ENCODE measurements around the gene ENTHD1.

Gene ENTHD1

DNA sequence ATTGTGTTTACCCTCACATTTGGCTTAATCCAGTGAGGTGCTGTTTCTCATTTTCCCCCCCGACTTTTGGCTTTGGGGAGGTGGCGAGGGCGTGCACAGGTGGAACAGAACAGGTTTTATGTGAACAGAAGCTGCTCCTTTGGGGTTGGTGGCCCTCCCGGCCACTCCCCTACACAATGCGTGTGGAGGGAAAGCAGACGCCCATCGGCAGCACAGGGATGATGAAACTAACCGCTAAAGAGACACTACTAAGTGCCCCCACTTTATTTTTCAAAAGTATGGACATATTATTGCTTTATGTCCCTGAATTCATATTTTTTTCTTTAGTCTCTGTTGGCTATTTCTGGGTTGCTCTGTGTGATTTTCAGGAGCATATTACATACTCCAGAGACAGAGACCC is 160.9 kb downstream of the ENTHD1 start:
- CTCF ChIA-PET, result interaction anchor here (0.7 kb wide), 1 partner anchor 418 kb away, joined by 4 read pairs; no protein-coding TSS in a partner anchor
- POLR2A ChIA-PET, result no interaction called here

DNA sequence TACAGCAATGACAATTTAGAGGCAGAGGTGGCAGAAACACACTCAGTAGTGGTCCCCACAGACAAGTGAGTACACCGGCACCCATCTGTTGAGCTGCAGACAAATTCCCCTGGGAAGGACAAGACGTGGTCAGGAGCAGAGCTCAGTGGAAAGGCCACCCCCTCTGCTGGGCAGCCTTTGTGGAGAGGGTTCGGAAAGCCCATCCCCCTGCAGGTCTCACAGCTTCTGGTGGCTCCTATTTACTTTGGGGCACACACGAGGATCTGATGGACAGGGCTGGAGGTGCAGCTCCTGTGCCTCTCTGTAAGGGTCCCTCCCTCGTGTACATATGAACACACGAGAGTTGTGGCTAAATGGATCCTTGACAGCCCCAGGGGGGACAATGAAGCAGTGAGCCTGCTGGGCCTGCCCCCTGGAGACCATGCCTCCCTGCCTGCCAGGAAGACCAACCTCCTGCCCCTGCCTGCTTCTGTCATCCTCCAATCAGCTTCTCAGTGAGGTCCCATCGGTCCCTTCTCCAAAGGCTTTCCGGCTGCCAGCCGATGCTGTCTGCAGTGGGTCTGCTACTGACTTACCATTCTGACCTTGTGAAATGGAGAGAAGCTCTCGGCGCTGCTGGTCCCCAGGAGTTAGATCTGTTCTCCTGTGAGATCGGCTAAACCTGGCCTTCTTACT is 161.5 kb downstream of the ENTHD1 start:
- Histone ChIP-seq H3K4me1 (ENCODE audit: control insufficient read depth, insufficient read depth, low read length) (no peaks in the 10 kb centered on the region; the same call in 1 of the 2 replicates), H3K36me3 (ENCODE audit: control insufficient read depth in 2 of 2, insufficient read depth in 1 of 2, low read length in 2 of 2) (no peaks in the 10 kb centered on the region), H3K27ac (ENCODE audit: extremely low read depth, low read depth, low read length) (no peak overlapping the region), H3K4me3 (ENCODE audit: low read depth, low read length) (no peak overlapping the region), H3K9me3 (ENCODE audit: control insufficient read depth, insufficient read depth, low read depth, low read length) (no peaks in the 10 kb centered on the region)
- ChIA-PET POLR2A (no interaction called here), CTCF (no interaction called here)
- TF ChIP-seq ZNF677 (tag by site-specific recombination; IDR thresholded peaks at IDR 0.05), result no peak
- peak; percentile 96 for TF ChIP-seq GLIS1 (tag by site-specific recombination; IDR thresholded peaks at IDR 0.05)
- TF ChIP-seq, protein P1, sequence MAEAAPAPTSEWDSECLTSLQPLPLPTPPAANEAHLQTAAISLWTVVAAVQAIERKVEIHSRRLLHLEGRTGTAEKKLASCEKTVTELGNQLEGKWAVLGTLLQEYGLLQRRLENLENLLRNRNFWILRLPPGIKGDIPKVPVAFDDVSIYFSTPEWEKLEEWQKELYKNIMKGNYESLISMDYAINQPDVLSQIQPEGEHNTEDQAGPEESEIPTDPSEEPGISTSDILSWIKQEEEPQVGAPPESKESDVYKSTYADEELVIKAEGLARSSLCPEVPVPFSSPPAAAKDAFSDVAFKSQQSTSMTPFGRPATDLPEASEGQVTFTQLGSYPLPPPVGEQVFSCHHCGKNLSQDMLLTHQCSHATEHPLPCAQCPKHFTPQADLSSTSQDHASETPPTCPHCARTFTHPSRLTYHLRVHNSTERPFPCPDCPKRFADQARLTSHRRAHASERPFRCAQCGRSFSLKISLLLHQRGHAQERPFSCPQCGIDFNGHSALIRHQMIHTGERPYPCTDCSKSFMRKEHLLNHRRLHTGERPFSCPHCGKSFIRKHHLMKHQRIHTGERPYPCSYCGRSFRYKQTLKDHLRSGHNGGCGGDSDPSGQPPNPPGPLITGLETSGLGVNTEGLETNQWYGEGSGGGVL (tag by site-specific recombination; IDR thresholded peaks at IDR 0.05), result no peak
- TF ChIP-seq ZBTB17 (tag by site-specific recombination; IDR thresholded peaks at IDR 0.05), result peak; percentile 44; the same call in 1 of the 2 replicates
- peak; percentile 97 for TF ChIP-seq ZIC2 (tag by site-specific recombination; IDR thresholded peaks at IDR 0.05)

More for the DNA sequence above, 160.9 kb downstream of the ENTHD1 start:
- Histone ChIP-seq H3K4me3 (ENCODE audit: low read depth, low read length) (no peak overlapping the region), H3K9me3 (ENCODE audit: control insufficient read depth, insufficient read depth, low read depth, low read length) (no peaks in the 10 kb centered on the region), H3K36me3 (ENCODE audit: control insufficient read depth in 2 of 2, insufficient read depth in 1 of 2, low read length in 2 of 2) (no peaks in the 10 kb centered on the region), H3K4me1 (ENCODE audit: control insufficient read depth, insufficient read depth, low read length) (no peaks in the 10 kb centered on the region; the same call in 1 of the 2 replicates), H3K27ac (ENCODE audit: extremely low read depth, low read depth, low read length) (no peak overlapping the region)
- TF ChIP-seq ZNF585B (tag by site-specific recombination; IDR thresholded peaks at IDR 0.05), result no peak
- no peak for TF ChIP-seq ZNF785 (tag by site-specific recombination; IDR thresholded peaks at IDR 0.05)
- TF ChIP-seq, protein P2, sequence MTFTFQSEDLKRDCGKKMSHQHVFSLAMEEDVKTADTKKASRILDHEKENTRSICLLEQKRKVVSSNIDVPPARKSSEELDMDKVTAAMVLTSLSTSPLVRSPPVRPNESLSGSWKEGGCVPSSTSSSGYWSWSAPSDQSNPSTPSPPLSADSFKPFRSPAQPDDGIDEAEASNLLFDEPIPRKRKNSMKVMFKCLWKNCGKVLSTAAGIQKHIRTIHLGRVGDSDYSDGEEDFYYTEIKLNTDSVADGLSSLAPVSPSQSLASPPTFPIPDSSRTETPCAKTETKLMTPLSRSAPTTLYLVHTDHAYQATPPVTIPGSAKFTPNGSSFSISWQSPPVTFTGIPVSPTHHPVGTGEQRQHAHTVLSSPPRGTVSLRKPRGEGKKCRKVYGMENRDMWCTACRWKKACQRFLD (tag by site-specific recombination; IDR thresholded peaks at IDR 0.05), result no peak
- TF ChIP-seq, protein P3, sequence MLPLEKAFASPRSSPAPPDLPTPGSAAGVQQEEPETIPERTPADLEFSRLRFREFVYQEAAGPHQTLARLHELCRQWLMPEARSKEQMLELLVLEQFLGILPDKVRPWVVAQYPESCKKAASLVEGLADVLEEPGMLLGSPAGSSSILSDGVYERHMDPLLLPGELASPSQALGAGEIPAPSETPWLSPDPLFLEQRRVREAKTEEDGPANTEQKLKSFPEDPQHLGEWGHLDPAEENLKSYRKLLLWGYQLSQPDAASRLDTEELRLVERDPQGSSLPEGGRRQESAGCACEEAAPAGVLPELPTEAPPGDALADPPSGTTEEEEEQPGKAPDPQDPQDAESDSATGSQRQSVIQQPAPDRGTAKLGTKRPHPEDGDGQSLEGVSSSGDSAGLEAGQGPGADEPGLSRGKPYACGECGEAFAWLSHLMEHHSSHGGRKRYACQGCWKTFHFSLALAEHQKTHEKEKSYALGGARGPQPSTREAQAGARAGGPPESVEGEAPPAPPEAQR (tag by site-specific recombination; IDR thresholded peaks at IDR 0.05), result no peak
- TF ChIP-seq ZNF530 (tag by site-specific recombination; IDR thresholded peaks at IDR 0.05; ENCODE audit: low read depth), result no peak
- no peak for TF ChIP-seq ZNF48 (tag by site-specific recombination; IDR thresholded peaks at IDR 0.05)
- no peak for TF ChIP-seq SCRT1 (tag by site-specific recombination; IDR thresholded peaks at IDR 0.05; ENCODE audit: borderline replicate concordance)
- no peak for TF ChIP-seq ZNF324 (tag by site-specific recombination; IDR thresholded peaks at IDR 0.05)
- TF ChIP-seq ZNF37A (tag by site-specific recombination; IDR thresholded peaks at IDR 0.05), result no peak
- TF ChIP-seq ZNF121 (tag by site-specific recombination; IDR thresholded peaks at IDR 0.05), result no peak
- TF ChIP-seq ZNF692 (tag by site-specific recombination; IDR thresholded peaks at IDR 0.05), result no peak
- TF ChIP-seq ZNF501 (tag by site-specific recombination; IDR thresholded peaks at IDR 0.05), result no peak
- no peak for TF ChIP-seq ZNF677 (tag by site-specific recombination; IDR thresholded peaks at IDR 0.05)
- no peak for TF ChIP-seq KLF10 (tag by site-specific recombination; IDR thresholded peaks at IDR 0.05)
